K562 (cell line): ENCODE data around the gene GATAD1.

Experiments
- CBX5 ChIP-seq: IDR thresholded peaks from 2 replicates; pipeline ENCODE4 v1.6.1; 2014; ENCODE audit warnings: low read depth, borderline replicate concordance
- CTCF ChIP-seq, 3 experiments: IDR thresholded peaks in 2 of 3; conservative IDR thresholded peaks in 1 of 3; 2 replicates each; pipeline ENCODE4 v1.5.1; 2011 to 2012; ENCODE audit warnings: low read length in 3 of 3, mild to moderate bottlenecking in 3 of 3, control low read depth in 2 of 3, improper control_type of control experiment in 1 of 3, inconsistent platforms in 1 of 3, low read depth in 1 of 3, mixed read lengths in 1 of 3, moderate library complexity in 1 of 3; ENCODE audit not compliant: insufficient read depth in 2 of 3
- E2F1 ChIP-seq: sonication (generic); formaldehyde crosslinking; IDR thresholded peaks from 2 replicates; pipeline ENCODE4 v1.8.1; 2023; ENCODE audit warnings: mild to moderate bottlenecking, missing genetic modification reagents, moderate library complexity
- ELF2 ChIP-seq: fragments of 250-450 bp; sonication (Bioruptor Pico); IDR thresholded peaks from 2 replicates; pipeline ENCODE4 v1.5.0; 2021; ENCODE audit warnings: mild to moderate bottlenecking
- EZH2 ChIP-seq: IDR thresholded peaks from 2 replicates; pipeline ENCODE4 v1.6.1; 2012; ENCODE audit warnings: low read depth, mild to moderate bottlenecking, inconsistent platforms, low read length, borderline replicate concordance
- HBP1 ChIP-seq: fragments of 450-650 bp; formaldehyde crosslinking; IDR thresholded peaks from 2 replicates; pipeline ENCODE4 v1.4.0; 2022; ENCODE audit warnings: missing genetic modification characterization
- JUNB ChIP-seq: fragments of 450-650 bp; formaldehyde crosslinking; conservative IDR thresholded peaks from 2 replicates; pipeline ENCODE4 v1.4.0; 2020; ENCODE audit warnings: mild to moderate bottlenecking
- NKRF ChIP-seq: fragments of 450-650 bp; IDR thresholded peaks from 2 replicates; pipeline ENCODE4 v1.6.1; 2016; ENCODE audit warnings: borderline replicate concordance
- ZBTB8A ChIP-seq: fragments of 450-650 bp; IDR thresholded peaks from 2 replicates; pipeline ENCODE4 v1.6.1; 2018; ENCODE audit warnings: mild to moderate bottlenecking, moderate library complexity; ENCODE audit not compliant: partially characterized antibody
- ZNF12 ChIP-seq: sonication (generic); formaldehyde crosslinking; IDR thresholded peaks from 2 replicates; pipeline ENCODE4 v1.4.0; 2020; ENCODE audit warnings: mild to moderate bottlenecking, missing genetic modification reagents
- ZNF274 ChIP-seq: IDR thresholded peaks from 2 replicates; pipeline ENCODE4 v1.6.1; 2011; ENCODE audit warnings: low read depth, mild to moderate bottlenecking, low read length, moderate library complexity, borderline replicate concordance
- ZNF589 ChIP-seq: fragments of 200-800 bp; sonication (Bioruptor generic); IDR thresholded peaks from 2 replicates; pipeline ENCODE4 v1.6.1; 2016; ENCODE audit warnings: low read depth, missing genetic modification characterization, missing compliant biosample characterization
- TF ChIP-seq, protein P1 (sequence below): fragments of 250-450 bp; sonication (Bioruptor Pico); IDR thresholded peaks from 2 replicates; pipeline ENCODE4 v1.5.0; 2021

DNA sequence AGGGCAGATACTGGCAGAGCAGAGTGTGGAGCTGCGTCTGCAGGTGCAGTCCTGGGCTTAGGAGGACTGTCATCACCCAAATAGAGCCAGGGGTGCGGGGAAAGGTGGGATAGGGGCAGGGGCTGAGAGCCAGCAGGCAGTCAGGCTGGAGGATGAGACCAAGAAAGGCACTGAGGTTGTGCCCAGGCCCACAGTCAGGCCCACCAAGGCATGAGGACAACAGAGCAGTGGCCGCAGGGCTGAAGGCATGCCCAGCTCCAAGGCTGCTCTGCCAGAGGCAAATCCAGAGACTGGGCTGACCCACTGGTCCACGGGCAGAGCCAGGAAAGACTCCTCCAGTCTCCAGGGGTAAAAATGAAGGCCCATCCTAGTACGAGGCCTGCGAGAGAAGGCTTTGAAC is 24.4 kb upstream of the GATAD1 start:
- TF ChIP-seq ZNF12 (CRISPR knock-in tag) = no peak
- no peak for TF ChIP-seq ELF2 (CRISPR knock-in tag)
- no peak for TF ChIP-seq ZNF589 (CRISPR knock-in tag)
- TF ChIP-seq CTCF (IDR thresholded peaks at IDR 0.05 in 2 of 3, conservative IDR thresholded peaks at IDR 0.05 in 1 of 3; ENCODE audit: insufficient read depth in 2 of 3, low read depth in 1 of 3, low read length in 3 of 3) = no peak
- TF ChIP-seq, protein P1, sequence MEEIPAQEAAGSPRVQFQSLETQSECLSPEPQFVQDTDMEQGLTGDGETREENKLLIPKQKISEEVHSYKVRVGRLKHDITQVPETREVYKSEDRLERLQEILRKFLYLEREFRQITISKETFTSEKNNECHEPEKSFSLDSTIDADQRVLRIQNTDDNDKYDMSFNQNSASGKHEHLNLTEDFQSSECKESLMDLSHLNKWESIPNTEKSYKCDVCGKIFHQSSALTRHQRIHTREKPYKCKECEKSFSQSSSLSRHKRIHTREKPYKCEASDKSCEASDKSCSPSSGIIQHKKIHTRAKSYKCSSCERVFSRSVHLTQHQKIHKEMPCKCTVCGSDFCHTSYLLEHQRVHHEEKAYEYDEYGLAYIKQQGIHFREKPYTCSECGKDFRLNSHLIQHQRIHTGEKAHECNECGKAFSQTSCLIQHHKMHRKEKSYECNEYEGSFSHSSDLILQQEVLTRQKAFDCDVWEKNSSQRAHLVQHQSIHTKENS (CRISPR knock-in tag) = no peak
- no peak for TF ChIP-seq JUNB
- no peak for TF ChIP-seq ZNF274
- TF ChIP-seq CBX5 = no peak
- no peak for TF ChIP-seq E2F1
- TF ChIP-seq NKRF = no peak
- TF ChIP-seq ZBTB8A = no peak
- no peak for TF ChIP-seq HBP1 (CRISPR knock-in tag)
- TF ChIP-seq EZH2 = no peak
